ENCODE data around the gene SUN2. TPM values are rescaled to one million over a fixed set of nuclear protein-coding genes. Genes with fewer than 3 reads are reported as not detected.

Gene SUN2
- total RNA-seq, 1 experiment from 2014 or later: 66.3 TPM

DNA sequence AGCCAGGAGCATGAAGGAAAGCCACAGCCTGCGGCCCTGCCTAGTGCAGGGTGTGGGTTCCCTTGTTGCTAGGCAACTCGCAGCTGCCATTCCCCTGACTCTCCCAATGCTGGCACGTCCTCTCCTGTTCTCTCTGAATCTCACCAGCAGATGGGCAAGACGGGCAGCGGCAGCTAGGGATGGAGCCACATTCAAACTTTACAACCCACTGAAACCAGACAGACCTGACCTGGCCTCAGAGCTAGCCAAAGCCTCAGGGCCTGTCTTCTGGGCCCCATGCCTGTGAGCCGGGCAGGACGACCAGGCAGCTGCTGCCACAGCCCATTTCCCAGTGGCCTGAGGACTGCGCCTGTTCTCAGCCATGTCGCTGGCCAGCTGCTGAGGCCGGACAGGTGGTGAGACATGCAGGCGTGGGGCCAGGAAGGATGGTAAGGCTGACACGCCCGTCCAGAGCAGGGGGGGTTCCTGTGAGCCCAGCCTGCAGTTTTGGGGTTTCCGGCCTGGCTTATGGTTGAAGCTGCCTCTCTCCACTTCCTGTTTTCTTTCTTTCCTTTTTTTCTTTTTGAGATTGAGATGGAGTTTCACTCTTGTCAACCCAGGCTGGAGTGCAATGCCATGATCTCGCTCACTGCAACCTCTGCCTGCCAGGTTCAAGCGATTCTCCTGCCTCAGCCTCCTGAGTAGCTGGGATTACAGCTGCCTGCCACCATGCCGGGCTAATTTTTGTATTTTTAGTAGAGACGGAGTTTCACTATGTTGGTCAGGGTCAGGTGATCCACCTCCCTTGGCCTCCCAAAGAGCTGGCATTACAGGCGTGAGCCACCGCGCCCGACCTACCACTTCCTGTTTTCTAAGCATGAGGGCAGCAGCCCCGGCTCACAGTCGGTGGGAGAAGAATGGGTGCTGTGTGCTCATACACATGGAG lies 4.1 kb downstream of the SUN2 start:
- BruUV-seq (replicated peaks): no TSS peak
- no peak overlapping the region for H3K4me3 Mint-ChIP-seq (ENCODE audit: low read depth, unreplicated experiment)
- intact Hi-C loops (cut with micrococcal nuclease; ENCODE audit: unreplicated experiment): loop anchor here (5.0 kb wide), 1 partner anchor 44 kb away; the partner anchor contains the start of gene GTPBP1
- peaks cover 22% of the 10 kb centered on the region for H3K4me1 Mint-ChIP-seq (ENCODE audit: low read depth, unreplicated experiment)
- DNase-seq: no peak
- no peak overlapping the region for H3K27ac Mint-ChIP-seq (ENCODE audit: unreplicated experiment)
- CTCF ChIA-PET: no interaction called here
- peaks cover 85% of the 10 kb centered on the region for H3K36me3 Mint-ChIP-seq (ENCODE audit: insufficient read depth, unreplicated experiment)
- TF ChIP-seq, protein P1, sequence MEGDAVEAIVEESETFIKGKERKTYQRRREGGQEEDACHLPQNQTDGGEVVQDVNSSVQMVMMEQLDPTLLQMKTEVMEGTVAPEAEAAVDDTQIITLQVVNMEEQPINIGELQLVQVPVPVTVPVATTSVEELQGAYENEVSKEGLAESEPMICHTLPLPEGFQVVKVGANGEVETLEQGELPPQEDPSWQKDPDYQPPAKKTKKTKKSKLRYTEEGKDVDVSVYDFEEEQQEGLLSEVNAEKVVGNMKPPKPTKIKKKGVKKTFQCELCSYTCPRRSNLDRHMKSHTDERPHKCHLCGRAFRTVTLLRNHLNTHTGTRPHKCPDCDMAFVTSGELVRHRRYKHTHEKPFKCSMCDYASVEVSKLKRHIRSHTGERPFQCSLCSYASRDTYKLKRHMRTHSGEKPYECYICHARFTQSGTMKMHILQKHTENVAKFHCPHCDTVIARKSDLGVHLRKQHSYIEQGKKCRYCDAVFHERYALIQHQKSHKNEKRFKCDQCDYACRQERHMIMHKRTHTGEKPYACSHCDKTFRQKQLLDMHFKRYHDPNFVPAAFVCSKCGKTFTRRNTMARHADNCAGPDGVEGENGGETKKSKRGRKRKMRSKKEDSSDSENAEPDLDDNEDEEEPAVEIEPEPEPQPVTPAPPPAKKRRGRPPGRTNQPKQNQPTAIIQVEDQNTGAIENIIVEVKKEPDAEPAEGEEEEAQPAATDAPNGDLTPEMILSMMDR (IDR thresholded peaks at IDR 0.05; ENCODE audit: unreplicated experiment): no peak
- no peaks in the 10 kb centered on the region for H3K27me3 Mint-ChIP-seq (ENCODE audit: unreplicated experiment)
- H3K9me3 Mint-ChIP-seq (ENCODE audit: low read depth, unreplicated experiment): no peaks in the 10 kb centered on the region

DNA sequence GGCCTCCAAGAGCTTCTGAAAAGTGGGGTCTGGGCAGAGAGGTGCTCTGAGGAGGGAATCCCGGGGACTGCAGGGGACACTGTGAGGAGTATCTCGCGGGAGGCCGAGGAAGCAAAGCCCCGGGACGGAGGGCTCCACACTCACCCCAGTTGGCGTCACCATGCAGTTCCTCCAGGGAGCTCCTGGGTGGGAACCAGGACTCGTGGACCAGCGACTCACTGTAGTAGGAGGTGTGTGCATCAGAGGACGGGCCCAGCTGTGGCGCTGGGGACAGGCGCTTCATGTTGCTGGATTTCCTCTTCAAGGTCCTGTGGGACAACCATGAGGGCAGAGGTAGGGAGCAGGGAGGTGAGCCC lies 4.8 kb downstream of the SUN2 start:
- BruUV-seq (replicated peaks): no TSS peak
- no peaks in the 10 kb centered on the region for H3K9me3 Mint-ChIP-seq (ENCODE audit: low read depth, unreplicated experiment)
- CTCF ChIA-PET: no interaction called here
- H3K36me3 Mint-ChIP-seq (ENCODE audit: insufficient read depth, unreplicated experiment): peaks cover 82% of the 10 kb centered on the region
- no peak overlapping the region for H3K4me3 Mint-ChIP-seq (ENCODE audit: low read depth, unreplicated experiment)
- no peak overlapping the region for H3K27ac Mint-ChIP-seq (ENCODE audit: unreplicated experiment)
- no peak for DNase-seq
- peaks cover 22% of the 10 kb centered on the region for H3K4me1 Mint-ChIP-seq (ENCODE audit: low read depth, unreplicated experiment)
- TF ChIP-seq, protein P1 (IDR thresholded peaks at IDR 0.05; ENCODE audit: unreplicated experiment): no peak
- H3K27me3 Mint-ChIP-seq (ENCODE audit: unreplicated experiment): no peaks in the 10 kb centered on the region
- intact Hi-C loops (cut with micrococcal nuclease; ENCODE audit: unreplicated experiment): loop anchor here (5.0 kb wide), 1 partner anchor 44 kb away; the partner anchor contains the start of gene GTPBP1

DNA sequence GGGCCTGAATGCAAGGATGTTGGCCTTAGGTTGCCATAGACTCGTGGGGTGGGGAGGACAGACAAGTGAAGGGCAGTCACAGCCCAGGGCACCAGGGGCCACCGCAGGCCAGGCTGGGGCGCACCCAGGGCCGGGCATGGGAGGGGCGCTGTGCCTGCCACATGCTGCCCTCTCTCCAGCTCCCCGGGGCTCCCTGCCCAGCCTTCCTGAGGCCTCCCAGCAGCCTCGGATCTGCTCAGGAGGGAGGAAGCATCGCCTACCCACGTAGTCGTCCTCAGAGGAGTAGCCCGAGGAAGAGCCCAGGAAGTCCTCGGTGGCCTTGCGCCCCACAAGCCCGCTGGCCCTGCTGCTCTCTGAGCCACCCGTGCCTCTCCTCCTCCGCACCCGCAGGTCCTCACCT lies 5.2 kb downstream of the SUN2 start:
- no peak for DNase-seq
- CTCF ChIA-PET: no interaction called here
- Mint-ChIP-seq H3K4me3 (ENCODE audit: low read depth, unreplicated experiment) (no peak overlapping the region), H3K36me3 (ENCODE audit: insufficient read depth, unreplicated experiment) (peaks cover 78% of the 10 kb centered on the region), H3K27me3 (ENCODE audit: unreplicated experiment) (no peaks in the 10 kb centered on the region), H3K4me1 (ENCODE audit: low read depth, unreplicated experiment) (peaks cover 22% of the 10 kb centered on the region), H3K9me3 (ENCODE audit: low read depth, unreplicated experiment) (no peaks in the 10 kb centered on the region), H3K27ac (ENCODE audit: unreplicated experiment) (peak overlapping the region; percentile 37)
- TF ChIP-seq, protein P1 (IDR thresholded peaks at IDR 0.05; ENCODE audit: unreplicated experiment): no peak
- no TSS peak for BruUV-seq (replicated peaks)
- intact Hi-C loops (cut with micrococcal nuclease; ENCODE audit: unreplicated experiment): loop anchor here (5.0 kb wide), 1 partner anchor 43 kb away; the partner anchor contains the start of gene GTPBP1

DNA sequence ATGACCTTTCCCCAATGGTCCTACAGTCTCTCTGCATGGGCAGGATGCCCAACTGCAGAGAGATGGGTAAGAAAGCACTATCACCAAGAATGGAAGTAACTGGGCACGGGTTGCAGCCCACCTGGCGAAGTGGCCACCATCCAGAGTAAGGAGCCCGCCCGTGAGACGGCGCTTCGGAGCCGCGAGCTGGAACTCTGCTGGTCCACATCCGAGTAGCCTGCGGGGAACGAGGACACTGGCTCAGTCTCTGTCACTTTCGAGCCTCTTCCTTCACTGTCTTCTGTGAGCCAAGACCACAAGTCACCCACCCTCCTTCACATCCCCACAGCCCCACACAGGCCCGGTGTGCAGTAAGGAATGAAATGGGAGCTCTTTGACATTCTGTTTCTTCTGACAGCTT lies 5.7 kb downstream of the SUN2 start:
- no TSS peak for BruUV-seq (replicated peaks)
- TF ChIP-seq, protein P1 (IDR thresholded peaks at IDR 0.05; ENCODE audit: unreplicated experiment): no peak
- intact Hi-C loops (cut with micrococcal nuclease; ENCODE audit: unreplicated experiment): loop anchor here (5.0 kb wide), 1 partner anchor 43 kb away; the partner anchor contains the start of gene GTPBP1
- H3K4me3 Mint-ChIP-seq (ENCODE audit: low read depth, unreplicated experiment): no peak overlapping the region
- no peak for DNase-seq
- no peaks in the 10 kb centered on the region for H3K9me3 Mint-ChIP-seq (ENCODE audit: low read depth, unreplicated experiment)
- H3K36me3 Mint-ChIP-seq (ENCODE audit: insufficient read depth, unreplicated experiment): peaks cover 76% of the 10 kb centered on the region
- H3K27me3 Mint-ChIP-seq (ENCODE audit: unreplicated experiment): no peaks in the 10 kb centered on the region
- CTCF ChIA-PET: no interaction called here
- H3K27ac Mint-ChIP-seq (ENCODE audit: unreplicated experiment): peak overlapping the region; percentile 37
- H3K4me1 Mint-ChIP-seq (ENCODE audit: low read depth, unreplicated experiment): peaks cover 18% of the 10 kb centered on the region

All from Calu3 (cell line).